ENCODE measurements around the gene LIN28A. TPM values are rescaled to one million over a fixed set of nuclear protein-coding genes. Genes with fewer than 3 reads are reported as not detected.
A peak's percentile ranks its signal among the peaks of the same experiment; 100 is the strongest.

Gene LIN28A
- total RNA-seq, 1 donor from 2014 or later = 107 TPM

DNA sequence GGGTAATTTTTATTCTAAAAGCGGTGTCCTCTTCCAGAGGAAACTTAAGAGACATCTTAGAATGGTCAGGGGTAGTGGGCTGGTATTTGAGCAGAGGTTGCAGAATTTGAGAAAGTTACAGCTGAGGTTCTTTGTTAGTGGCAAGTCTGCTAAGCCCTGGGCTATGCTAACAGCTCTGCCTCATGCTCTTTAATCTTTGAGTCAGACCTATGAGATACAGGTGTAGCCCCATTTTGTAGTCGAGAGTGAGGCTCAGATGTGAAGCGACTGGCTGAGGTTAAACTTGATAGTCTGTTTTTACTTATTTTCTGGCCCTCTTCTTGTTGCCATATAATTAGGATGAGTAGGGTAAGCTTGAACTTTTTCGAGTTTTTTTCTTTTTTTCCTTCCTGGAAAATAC lies 66.3 kb downstream of the LIN28A start:
- Mint-ChIP-seq H3K4me1 (ENCODE audit: unreplicated experiment) (peaks cover 9% of the 10 kb centered on the region), H3K27me3 (ENCODE audit: unreplicated experiment) (peaks cover 12% of the 10 kb centered on the region), H3K4me3 (ENCODE audit: unreplicated experiment) (no peak overlapping the region), H3K36me3 (ENCODE audit: low read depth, unreplicated experiment) (peaks cover 13% of the 10 kb centered on the region), H3K9me3 (ENCODE audit: unreplicated experiment) (no peaks in the 10 kb centered on the region), H3K27ac (ENCODE audit: unreplicated experiment) (peak overlapping the region; percentile 5)
- no peak for DNase-seq (ENCODE audit: low spot score)
- no peak for TF ChIP-seq CTCF (IDR thresholded peaks at IDR 0.05; ENCODE audit: unreplicated experiment)

DNA sequence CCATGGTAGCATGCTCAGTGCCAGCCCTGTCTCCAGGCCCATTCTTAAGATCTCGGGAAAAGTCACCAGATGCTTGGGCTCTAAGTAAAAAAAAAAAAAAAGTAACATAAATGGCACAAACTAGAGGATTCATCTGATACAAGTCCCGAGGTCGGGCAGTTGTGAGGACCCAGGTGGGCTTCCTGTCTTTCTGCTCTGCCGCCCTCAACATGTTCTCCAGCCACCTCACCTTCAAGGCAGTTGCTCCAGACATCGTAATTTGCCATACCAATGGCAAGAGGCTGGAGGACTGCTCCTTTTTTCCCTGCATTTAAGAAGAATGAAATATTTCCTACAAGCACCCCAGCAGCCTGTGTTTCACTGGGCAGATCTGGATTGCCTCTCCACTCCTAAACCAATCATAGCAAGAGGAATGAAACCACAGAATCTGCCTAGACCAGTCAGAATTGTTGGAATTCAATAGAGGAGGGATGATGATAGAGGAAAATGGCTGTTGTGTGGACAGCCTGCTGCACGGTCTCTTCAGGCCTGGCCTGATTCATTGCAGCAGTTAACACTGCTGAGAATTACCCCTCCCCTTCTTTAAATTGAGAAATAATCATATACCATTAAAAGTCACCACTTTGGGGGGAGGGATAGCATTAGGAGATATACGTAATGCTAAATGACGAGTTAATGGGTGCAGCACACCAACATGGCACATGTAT lies 67.0 kb downstream of the LIN28A start:
- Mint-ChIP-seq H3K36me3 (ENCODE audit: low read depth, unreplicated experiment) (peaks cover 13% of the 10 kb centered on the region), H3K4me1 (ENCODE audit: unreplicated experiment) (peaks cover 9% of the 10 kb centered on the region), H3K27me3 (ENCODE audit: unreplicated experiment) (peaks cover 12% of the 10 kb centered on the region), H3K4me3 (ENCODE audit: unreplicated experiment) (no peak overlapping the region), H3K9me3 (ENCODE audit: unreplicated experiment) (no peaks in the 10 kb centered on the region), H3K27ac (ENCODE audit: unreplicated experiment) (no peak overlapping the region)
- DNase-seq (ENCODE audit: low spot score) = no peak
- TF ChIP-seq CTCF (IDR thresholded peaks at IDR 0.05; ENCODE audit: unreplicated experiment) = no peak

DNA sequence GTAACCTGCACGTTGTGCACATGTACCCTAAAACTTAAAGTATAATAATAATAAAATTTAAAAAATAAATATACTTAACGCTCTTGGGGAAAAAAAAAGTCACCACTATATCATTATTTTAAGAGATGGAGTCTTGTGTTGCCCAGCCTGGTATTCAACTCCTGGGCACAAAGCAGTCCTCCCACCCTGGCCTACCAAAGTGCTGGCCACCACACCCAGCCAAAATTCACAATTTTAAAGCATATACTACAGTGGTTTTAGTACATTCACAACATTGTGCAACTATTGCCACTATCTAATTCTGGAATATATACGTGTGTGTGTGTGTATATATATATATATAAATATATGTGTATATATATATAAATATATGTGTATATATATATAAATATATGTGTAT lies 67.5 kb downstream of the LIN28A start:
- H3K9me3 Mint-ChIP-seq (ENCODE audit: unreplicated experiment) = no peaks in the 10 kb centered on the region
- H3K27ac Mint-ChIP-seq (ENCODE audit: unreplicated experiment) = no peak overlapping the region
- no peak for DNase-seq (ENCODE audit: low spot score)
- no peak for TF ChIP-seq CTCF (IDR thresholded peaks at IDR 0.05; ENCODE audit: unreplicated experiment)
- peaks cover 11% of the 10 kb centered on the region for H3K27me3 Mint-ChIP-seq (ENCODE audit: unreplicated experiment)
- no peak overlapping the region for H3K4me3 Mint-ChIP-seq (ENCODE audit: unreplicated experiment)
- peaks cover 13% of the 10 kb centered on the region for H3K36me3 Mint-ChIP-seq (ENCODE audit: low read depth, unreplicated experiment)
- H3K4me1 Mint-ChIP-seq (ENCODE audit: unreplicated experiment) = peaks cover 9% of the 10 kb centered on the region

GRCh38 chr1:26478988-26479387 lies 68.4 kb downstream of the LIN28A start:
- peaks cover 8% of the 10 kb centered on the region for H3K36me3 Mint-ChIP-seq (ENCODE audit: low read depth, unreplicated experiment)

More at GRCh38 chr1:26478988-26479387, 68.4 kb downstream of the LIN28A start:
- no peak for TF ChIP-seq CTCF (IDR thresholded peaks at IDR 0.05; ENCODE audit: unreplicated experiment)
- Mint-ChIP-seq H3K27me3 (ENCODE audit: unreplicated experiment) (peaks cover 5% of the 10 kb centered on the region), H3K4me1 (ENCODE audit: unreplicated experiment) (peaks cover under 1% of the 10 kb centered on the region), H3K4me3 (ENCODE audit: unreplicated experiment) (no peak overlapping the region), H3K9me3 (ENCODE audit: unreplicated experiment) (no peaks in the 10 kb centered on the region), H3K27ac (ENCODE audit: unreplicated experiment) (no peak overlapping the region)
- no peak for DNase-seq (ENCODE audit: low spot score)

Other genes with a start within 250 kb of the LIN28A start
- not detected for gene C1orf232, start 241.9 kb upstream of the LIN28A start, total RNA-seq (ENCODE audit: unreplicated experiment)
- gene ZNF593, start 240.9 kb upstream of the LIN28A start, total RNA-seq (ENCODE audit: unreplicated experiment) = 17.9 TPM
- not detected for gene ZNF593OS, start 239.0 kb upstream of the LIN28A start, total RNA-seq (ENCODE audit: unreplicated experiment)
- gene CNKSR1, start 233.3 kb upstream of the LIN28A start, total RNA-seq (ENCODE audit: unreplicated experiment) = 10.0 TPM
- gene CATSPER4, start 220.2 kb upstream of the LIN28A start, total RNA-seq (ENCODE audit: unreplicated experiment) = not detected
- 9.7 TPM for gene CEP85, start 176.6 kb upstream of the LIN28A start, total RNA-seq (ENCODE audit: unreplicated experiment)
- gene SH3BGRL3, start 130.7 kb upstream of the LIN28A start, total RNA-seq (ENCODE audit: unreplicated experiment) = 226 TPM
- gene UBXN11, start 104.2 kb upstream of the LIN28A start, total RNA-seq (ENCODE audit: unreplicated experiment) = 16.0 TPM
- gene CD52, start 92.9 kb upstream of the LIN28A start, total RNA-seq (ENCODE audit: unreplicated experiment) = 21.8 TPM
- 1.4 TPM for gene CRYBG2, start 56.7 kb upstream of the LIN28A start, total RNA-seq (ENCODE audit: unreplicated experiment)
- gene ZNF683, start 38.1 kb upstream of the LIN28A start, total RNA-seq (ENCODE audit: unreplicated experiment) = not detected
- 63.5 TPM for gene DHDDS, start 21.5 kb downstream of the LIN28A start, total RNA-seq (ENCODE audit: unreplicated experiment)
- 171 TPM for gene HMGN2, start 61.6 kb downstream of the LIN28A start, total RNA-seq (ENCODE audit: unreplicated experiment)
- 25.3 TPM for gene RPS6KA1, start 118.9 kb downstream of the LIN28A start, total RNA-seq (ENCODE audit: unreplicated experiment)

Data from endothelial cell (in vitro differentiated cells).